NCI-H748 treated with DMSO at 0.1 percent for 48 hours (cell line): ENCODE results near the gene GNG3.
A peak's percentile ranks its signal among the peaks of the same experiment; 100 is the strongest.
"Not testable (repeated sequence)": the region's sequence is repeated elsewhere in the genome, so short reads cannot be mapped to it uniquely, and the experiment has no call there.

Experiments used
- DNase-seq: peaks from one replicate; lab custom pipeline; 2025; lab: John Stamatoyannopoulos, UW

Gene GNG3

GRCh38 chr11:62707277-62707861 lies at the start of gene GNG3, which contains the start of gene BSCL2:
GNG3 (plus strand) TSS chr11:62707676; CDS start chr11:62708296, 620 bp downstream.
BSCL2 (minus strand) TSS chr11:62707424; CDS start chr11:62707195, 229 bp downstream.
- DNase-seq: no peak

GRCh38 chr11:62664405-62665074 lies 42.9 kb upstream of the GNG3 start:
- peak; percentile 53 for DNase-seq

GRCh38 chr11:62665075-62665598 lies 42.3 kb upstream of the GNG3 start, which contains the start of the genes C11orf98 and CSKMT:
C11orf98 (minus strand) TSS chr11:62665210; CDS start chr11:62665169, 41 bp downstream.
CSKMT (plus strand) TSS chr11:62665312; CDS start chr11:62665880, 568 bp downstream.
- DNase-seq: peak; percentile 88

GRCh38 chr11:62665599-62666258 lies 41.7 kb upstream of the GNG3 start:
- DNase-seq: peak; percentile 55

GRCh38 chr11:62666259-62666926 lies 41.1 kb upstream of the GNG3 start:
- DNase-seq: no peak

- DNase-seq: no peak
Measured at GRCh38 chr11:62667460-62667859, 40.0 kb upstream of the GNG3 start.

GRCh38 chr11:62669420-62670161 lies 37.9 kb upstream of the GNG3 start:
- no peak for DNase-seq

- no peak for DNase-seq
Measured at GRCh38 chr11:62671236-62671607, 36.3 kb upstream of the GNG3 start.

GRCh38 chr11:62671608-62672389 lies 35.7 kb upstream of the GNG3 start, which contains the start of the genes LBHD1 and UQCC3:
LBHD1 (minus strand) TSS chr11:62672267; CDS start chr11:62670031, 2,236 bp downstream.
UQCC3 (plus strand) TSS chr11:62671673; CDS start chr11:62671746, 73 bp downstream.
- peak; percentile 74 for DNase-seq

GRCh38 chr11:62673196-62673525 lies 34.3 kb upstream of the GNG3 start:
- no peak for DNase-seq

- not testable (repeated sequence) for DNase-seq
Measured at GRCh38 chr11:62675415-62675814, 32.1 kb upstream of the GNG3 start.

GRCh38 chr11:62676698-62677097 lies 30.8 kb upstream of the GNG3 start:
- DNase-seq: no peak

GRCh38 chr11:62677156-62677555 lies 30.3 kb upstream of the GNG3 start:
- no peak for DNase-seq

- no peak for DNase-seq
Measured at GRCh38 chr11:62677714-62678113, 29.8 kb upstream of the GNG3 start.

- DNase-seq: no peak
Measured at GRCh38 chr11:62678433-62678769, 29.1 kb upstream of the GNG3 start.

- peak; percentile 79 for DNase-seq
Measured at GRCh38 chr11:62678770-62679696, 28.4 kb upstream of the GNG3 start, which contains the start of gene UBXN1. UBXN1 (minus strand) TSS chr11:62679073; CDS start chr11:62678923, 150 bp downstream.

- no peak for DNase-seq
Measured at GRCh38 chr11:62680825-62681240, 26.6 kb upstream of the GNG3 start.

- no peak for DNase-seq
Measured at GRCh38 chr11:62682518-62682917, 25.0 kb upstream of the GNG3 start.
